IPS-15b (cell line): ENCODE results near the gene LRRC32.

Experiments
- H3K27me3 ChIP-seq: one replicate; pipeline ENCODE4 v1.6.1; 2013; ENCODE audit warnings: low read length; ENCODE audit not compliant: control insufficient read depth, insufficient read depth
- H3K36me3 ChIP-seq: one replicate; pipeline ENCODE4 v1.6.1; 2013; ENCODE audit warnings: low read length; ENCODE audit not compliant: control insufficient read depth, insufficient read depth
- H3K4me1 ChIP-seq: one replicate; pipeline ENCODE4 v1.6.1; 2013; ENCODE audit warnings: mild to moderate bottlenecking, low read length; ENCODE audit not compliant: control insufficient read depth, insufficient read depth
- H3K4me3 ChIP-seq: one replicate; pipeline ENCODE4 v1.5.1; 2013; ENCODE audit warnings: low read depth, low read length
- H3K9ac ChIP-seq: one replicate; pipeline ENCODE4 v1.6.1; 2013; ENCODE audit warnings: low read depth, mild to moderate bottlenecking, low read length
- H3K9me3 ChIP-seq: one replicate; pipeline ENCODE4 v1.6.1; 2013; ENCODE audit warnings: mild to moderate bottlenecking, low read length; ENCODE audit not compliant: control insufficient read depth, insufficient read depth

LRRC32 gene

GRCh38 chr11:76665921-76666351 lies 4.6 kb downstream of the LRRC32 start:
- Histone ChIP-seq H3K4me3 (no peak overlapping the region), H3K9ac (no peak overlapping the region)

DNA sequence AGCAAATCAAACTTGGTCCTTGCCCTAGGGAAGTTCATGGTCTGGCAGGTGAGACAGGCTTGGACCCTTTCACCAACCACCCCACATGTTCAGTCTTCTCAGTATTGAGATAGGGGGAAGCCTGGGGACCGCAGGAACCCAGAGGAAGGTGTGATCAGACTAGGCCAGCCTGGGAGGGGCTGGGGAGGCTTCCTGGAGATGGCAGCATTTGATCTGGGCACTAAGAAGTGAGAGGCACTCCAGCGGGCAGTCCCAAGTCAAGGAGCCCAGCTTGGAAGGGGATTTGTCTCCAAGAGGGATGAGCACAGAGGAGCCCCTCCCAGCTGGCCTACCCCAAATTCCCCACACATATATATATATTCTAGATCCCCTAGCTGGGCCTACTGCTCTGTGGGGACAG lies 5.4 kb downstream of the LRRC32 start:
- H3K4me1 ChIP-seq: no peaks in the 10 kb centered on the region
- H3K36me3 ChIP-seq: no peaks in the 10 kb centered on the region
- peaks cover 17% of the 10 kb centered on the region for H3K27me3 ChIP-seq
- no peaks in the 10 kb centered on the region for H3K9me3 ChIP-seq
- no peak overlapping the region for H3K4me3 ChIP-seq
- H3K9ac ChIP-seq: no peak overlapping the region

More at GRCh38 chr11:76665921-76666351, 4.6 kb downstream of the LRRC32 start:
- Histone ChIP-seq H3K27me3 (peaks cover 18% of the 10 kb centered on the region), H3K4me1 (no peaks in the 10 kb centered on the region), H3K36me3 (no peaks in the 10 kb centered on the region), H3K9me3 (no peaks in the 10 kb centered on the region)

- Histone ChIP-seq H3K9me3 (no peaks in the 10 kb centered on the region), H3K27me3 (peaks cover 12% of the 10 kb centered on the region), H3K36me3 (no peaks in the 10 kb centered on the region), H3K4me3 (no peak overlapping the region), H3K4me1 (no peaks in the 10 kb centered on the region), H3K9ac (no peak overlapping the region)
These were observed 5.9 kb downstream of the LRRC32 start for GRCh38 chr11:76664578-76665061.

DNA sequence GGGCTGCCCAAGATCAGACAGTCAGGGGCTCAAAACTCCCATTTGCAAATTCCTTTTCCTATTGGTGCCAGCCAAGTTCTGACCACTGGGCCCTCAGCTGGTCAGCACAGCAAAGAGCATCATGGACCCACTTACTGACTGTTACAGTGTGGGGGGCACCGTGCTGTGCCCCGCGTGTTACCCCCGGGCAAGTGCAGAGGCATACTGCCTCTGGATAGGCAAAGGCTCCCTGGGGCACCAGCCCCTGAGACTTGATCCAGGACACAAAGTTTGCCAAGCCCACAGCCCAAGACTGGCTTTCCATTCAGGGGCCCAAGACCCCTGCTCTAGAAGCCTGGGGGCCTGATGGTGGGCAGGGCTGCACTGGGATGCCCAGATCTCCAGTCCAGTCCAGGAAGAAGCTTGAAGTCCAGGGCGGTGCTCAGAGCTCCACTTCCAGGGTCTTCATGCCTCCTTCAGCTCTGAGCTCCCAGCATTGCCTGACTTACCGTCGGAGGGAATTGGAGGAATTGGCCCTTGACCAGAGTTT lies 6.6 kb downstream of the LRRC32 start:
- H3K4me1 ChIP-seq: no peaks in the 10 kb centered on the region
- peaks cover 6% of the 10 kb centered on the region for H3K27me3 ChIP-seq
- no peaks in the 10 kb centered on the region for H3K9me3 ChIP-seq
- H3K36me3 ChIP-seq: no peaks in the 10 kb centered on the region
- no peak overlapping the region for H3K9ac ChIP-seq
- no peak overlapping the region for H3K4me3 ChIP-seq

GRCh38 chr11:76663486-76663810 lies 7.1 kb downstream of the LRRC32 start:
- H3K4me3 ChIP-seq: no peak overlapping the region
- peaks cover 1% of the 10 kb centered on the region for H3K27me3 ChIP-seq
- H3K36me3 ChIP-seq: no peaks in the 10 kb centered on the region
- H3K4me1 ChIP-seq: no peaks in the 10 kb centered on the region
- no peaks in the 10 kb centered on the region for H3K9me3 ChIP-seq
- no peak overlapping the region for H3K9ac ChIP-seq

DNA sequence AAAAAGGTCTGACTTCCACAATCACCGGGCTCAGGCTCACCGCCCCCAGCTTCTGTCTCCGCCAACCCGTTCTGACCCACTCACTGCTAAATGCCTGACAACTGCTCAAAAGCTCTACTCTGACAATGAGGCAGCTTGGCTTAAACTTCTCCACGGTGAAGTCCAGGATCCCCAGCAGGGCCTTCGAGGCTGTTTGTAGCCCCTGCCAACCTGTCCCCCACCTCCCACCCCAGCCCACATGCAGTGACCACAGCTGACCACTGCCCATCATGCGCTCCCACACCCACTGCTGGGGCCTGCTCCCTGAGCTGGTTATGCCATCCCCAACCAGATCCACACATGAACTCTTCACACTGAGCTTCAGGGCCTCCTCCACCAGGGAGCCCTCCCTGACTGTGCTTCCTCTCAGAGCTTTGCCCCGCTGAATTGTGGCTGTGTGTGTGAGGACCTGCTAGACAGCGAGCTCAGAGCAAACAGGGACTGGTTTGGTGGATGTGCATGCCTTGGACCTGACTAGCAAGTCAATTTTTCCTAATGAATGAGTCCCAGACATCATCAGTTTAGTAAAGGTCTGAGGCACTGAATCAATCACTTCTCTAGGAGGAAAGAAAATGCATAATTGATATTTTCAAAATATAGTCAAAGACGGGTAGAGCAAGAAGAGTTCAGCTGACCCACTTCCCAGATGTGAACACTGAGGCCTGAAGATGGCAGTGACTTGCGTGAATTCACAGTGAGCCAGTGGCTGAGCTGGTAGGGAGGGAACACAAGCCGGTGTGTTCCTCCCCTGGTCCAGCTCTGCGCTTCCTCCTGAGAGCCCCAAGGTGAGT lies 7.7 kb downstream of the LRRC32 start:
- no peaks in the 10 kb centered on the region for H3K27me3 ChIP-seq
- H3K9ac ChIP-seq: no peak overlapping the region
- H3K4me1 ChIP-seq: no peaks in the 10 kb centered on the region
- H3K4me3 ChIP-seq: no peak overlapping the region
- H3K9me3 ChIP-seq: no peaks in the 10 kb centered on the region
- no peaks in the 10 kb centered on the region for H3K36me3 ChIP-seq

- no peak overlapping the region for H3K9ac ChIP-seq
- H3K4me1 ChIP-seq: no peaks in the 10 kb centered on the region
- H3K27me3 ChIP-seq: no peaks in the 10 kb centered on the region
- no peaks in the 10 kb centered on the region for H3K36me3 ChIP-seq
- no peak overlapping the region for H3K4me3 ChIP-seq
- H3K9me3 ChIP-seq: no peaks in the 10 kb centered on the region
These were observed 8.6 kb downstream of the LRRC32 start for GRCh38 chr11:76661834-76662434.

DNA sequence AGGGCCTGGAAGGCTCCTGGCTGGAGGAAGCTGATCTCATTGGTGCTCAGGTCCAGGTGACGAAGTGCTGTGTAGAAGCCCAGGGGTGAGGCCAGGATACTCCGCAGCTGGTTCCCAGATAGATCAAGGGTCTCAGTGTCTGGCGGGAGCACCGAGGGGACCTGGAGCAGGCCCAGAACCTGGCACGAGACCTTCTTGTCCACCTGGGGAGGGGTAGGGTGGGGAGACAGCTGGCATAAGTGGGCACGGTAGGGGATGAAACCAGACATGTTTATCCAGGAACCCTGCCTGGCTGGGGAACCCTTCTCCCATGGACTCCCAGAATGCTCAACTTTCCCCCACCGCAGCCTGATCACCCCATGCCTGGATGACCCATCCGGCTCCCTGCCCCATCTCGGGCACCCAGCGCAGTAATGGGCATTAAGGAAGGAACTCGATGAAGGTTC lies 9.2 kb downstream of the LRRC32 start:
- Histone ChIP-seq H3K9ac (no peak overlapping the region), H3K4me3 (no peak overlapping the region), H3K36me3 (no peaks in the 10 kb centered on the region), H3K27me3 (no peaks in the 10 kb centered on the region), H3K4me1 (no peaks in the 10 kb centered on the region), H3K9me3 (no peaks in the 10 kb centered on the region)

GRCh38 chr11:76660533-76661305 lies 9.8 kb downstream of the LRRC32 start:
- H3K27me3 ChIP-seq: no peaks in the 10 kb centered on the region
- no peak overlapping the region for H3K4me3 ChIP-seq
- no peak overlapping the region for H3K9ac ChIP-seq
- H3K4me1 ChIP-seq: no peaks in the 10 kb centered on the region
- no peaks in the 10 kb centered on the region for H3K9me3 ChIP-seq
- no peaks in the 10 kb centered on the region for H3K36me3 ChIP-seq

GRCh38 chr11:76659672-76660532 lies 10.6 kb downstream of the LRRC32 start:
- H3K4me3 ChIP-seq: no peak overlapping the region
- peaks cover 2% of the 10 kb centered on the region for H3K4me1 ChIP-seq
- no peaks in the 10 kb centered on the region for H3K9me3 ChIP-seq
- H3K9ac ChIP-seq: no peak overlapping the region
- H3K36me3 ChIP-seq: no peaks in the 10 kb centered on the region
- no peaks in the 10 kb centered on the region for H3K27me3 ChIP-seq
